IMR-90 (cell line): Measurements from ENCODE around the gene THOC6. TPM values are rescaled to one million over a fixed set of nuclear protein-coding genes. Genes with fewer than 3 reads are reported as not detected.

Source experiments
- ATAC-seq: fragments of 200-7000 bp; cut with Tn5 transposase; 2 replicates; pipeline ENCODE4 v1.9.1; 2020; ENCODE audit warnings: low read depth, mild to moderate bottlenecking, moderate library complexity
- BruUV-seq: library from RNA; stranded (reverse); fragments of 400-500 nt; replicated peaks from 2 replicates; lab custom pipeline; 2021; lab: Mats Ljungman, UMichigan
- CTCF ChIA-PET: fragments of 300-600 bp; formaldehyde crosslinking; extraction: SDS; loops from one replicate; lab custom pipeline; 2021; ENCODE audit warnings: antibody characterized with exemption; lab: Yijun Ruan, JAX
- POLR2A ChIA-PET: fragments of 300-600 bp; sonication (Branson Sonifier 250); formaldehyde crosslinking; loops from one replicate; lab custom pipeline; 2022; ENCODE audit warnings: antibody characterized with exemption; ENCODE audit not compliant: unreplicated experiment; lab: Charles Lee
- DNase-seq: peaks from one replicate; pipeline ENCODE4 v3.0.0; 2013
- H2AFZ ChIP-seq: replicated peaks from 2 replicates; pipeline ENCODE3; 2013; ENCODE audit warnings: low read length, mild to moderate bottlenecking; ENCODE audit not compliant: poor library complexity
- H2AK5ac ChIP-seq: 2 replicates; pipeline ENCODE4 v1.6.1; 2013; ENCODE audit warnings: low read depth, low read length, inconsistent platforms
- H2AK9ac ChIP-seq: replicated peaks from 2 replicates; pipeline ENCODE3; 2013; ENCODE audit warnings: mild to moderate bottlenecking, low read depth, low read length, moderate library complexity; ENCODE audit not compliant: poor library complexity
- H2BK120ac ChIP-seq: 2 replicates; pipeline ENCODE4 v1.6.1; 2013; ENCODE audit warnings: low read depth, low read length, inconsistent platforms
- H2BK15ac ChIP-seq: 3 replicates; pipeline ENCODE4 v1.6.1; 2013; ENCODE audit warnings: low read depth, low read length, inconsistent platforms
- H2BK20ac ChIP-seq: 2 replicates; pipeline ENCODE4 v1.6.1; 2013; ENCODE audit warnings: low read depth, mild to moderate bottlenecking, inconsistent platforms, low read length, moderate library complexity
- H2BK5ac ChIP-seq: 2 replicates; pipeline ENCODE4 v1.6.1; 2013; ENCODE audit warnings: mild to moderate bottlenecking, low read depth, low read length, inconsistent platforms; ENCODE audit not compliant: poor library complexity, severe bottlenecking
- H3K14ac ChIP-seq: replicated peaks from 2 replicates; pipeline ENCODE4 v1.6.1; 2013; ENCODE audit warnings: low read depth, low read length, inconsistent platforms
- H3K18ac ChIP-seq: 2 replicates; pipeline ENCODE4 v1.6.1; 2013; ENCODE audit warnings: low read depth, low read length, control low read depth
- H3K23ac ChIP-seq: 2 replicates; pipeline ENCODE4 v1.6.1; 2013; ENCODE audit warnings: low read depth, low read length, inconsistent platforms
- H3K27ac ChIP-seq: 2 replicates; pipeline ENCODE4 v1.5.1; 2013; ENCODE audit warnings: mild to moderate bottlenecking, control low read depth, low read length; ENCODE audit not compliant: insufficient read depth
- H3K27me3 ChIP-seq: 2 replicates; pipeline ENCODE4 v1.6.1; 2013; ENCODE audit warnings: low read length; ENCODE audit not compliant: control insufficient read depth, insufficient read depth
- H3K36me3 ChIP-seq: 2 replicates; pipeline ENCODE4 v1.6.1; 2013; ENCODE audit warnings: low read length, mixed read lengths; ENCODE audit not compliant: control insufficient read depth, insufficient read depth
- H3K4ac ChIP-seq: 2 replicates; pipeline ENCODE4 v1.6.1; 2013; ENCODE audit warnings: low read depth, low read length, inconsistent platforms
- H3K4me1 ChIP-seq: 2 replicates; pipeline ENCODE4 v1.6.1; 2013; ENCODE audit warnings: low read length, mixed read lengths; ENCODE audit not compliant: control insufficient read depth, insufficient read depth
- H3K4me2 ChIP-seq: 2 replicates; pipeline ENCODE4 v1.6.1; 2013; ENCODE audit warnings: low read depth, mild to moderate bottlenecking, control low read depth, low read length, moderate library complexity
- H3K4me3 ChIP-seq: 2 replicates; pipeline ENCODE4 v1.5.1; 2013; ENCODE audit warnings: low read depth, mild to moderate bottlenecking, control low read depth, low read length, moderate library complexity; ENCODE audit not compliant: insufficient read depth
- H3K56ac ChIP-seq: 2 replicates; pipeline ENCODE4 v1.6.1; 2013; ENCODE audit warnings: low read length, inconsistent platforms; ENCODE audit not compliant: insufficient read depth; ENCODE audit errors: extremely low read depth
- H3K79me1 ChIP-seq, 2 experiments: 2 replicates each; pipeline ENCODE4 v1.6.1; 2013; ENCODE audit warnings: low read length in 2 of 2, inconsistent platforms in 1 of 2, low read depth in 1 of 2
- H3K9ac ChIP-seq: 2 replicates; pipeline ENCODE4 v1.6.1; 2013; ENCODE audit warnings: low read depth, low read length, control low read depth
- H3K9me1 ChIP-seq: 2 replicates; pipeline ENCODE4 v1.6.1; 2013; ENCODE audit warnings: low read length, inconsistent platforms; ENCODE audit not compliant: insufficient read depth
- H3K9me3 ChIP-seq: 2 replicates; pipeline ENCODE4 v1.6.1; 2013; ENCODE audit warnings: low read length; ENCODE audit not compliant: control insufficient read depth, insufficient read depth
- H4K20me1 ChIP-seq: 2 replicates; pipeline ENCODE4 v1.6.1; 2013; ENCODE audit warnings: low read length, inconsistent platforms; ENCODE audit not compliant: insufficient read depth
- H4K5ac ChIP-seq: 2 replicates; pipeline ENCODE4 v1.6.1; 2013; ENCODE audit warnings: mild to moderate bottlenecking, low read depth, low read length, control low read depth
- H4K8ac ChIP-seq, 2 experiments: 2 replicates each; pipeline ENCODE4 v1.6.1; 2013; ENCODE audit warnings: low read depth in 2 of 2, low read length in 2 of 2, control low read depth in 1 of 2, inconsistent platforms in 1 of 2
- H4K91ac ChIP-seq: 2 replicates; pipeline ENCODE4 v1.6.1; 2013; ENCODE audit warnings: low read depth, low read length, inconsistent platforms; ENCODE audit not compliant: insufficient read depth
- BHLHE40 ChIP-seq: fragments of 150-350 bp; IDR thresholded peaks from 2 replicates; pipeline ENCODE4 v1.6.1; 2016; ENCODE audit warnings: mild to moderate bottlenecking, low read depth, low read length
- SMC3 ChIP-seq: fragments of 150-350 bp; IDR thresholded peaks from 2 replicates; pipeline ENCODE4 v1.6.1; 2016; ENCODE audit warnings: low read depth, mild to moderate bottlenecking, antibody characterized with exemption, low read length, moderate library complexity
- WGBS, 2 experiments: methylation state at CpG; one replicate each; pipeline versions ENCODE4 v1.1.5 to v1.1.7; 2013; ENCODE audit warnings: missing lambda C conversion rate in 2 of 2; ENCODE audit not compliant: insufficient read length in 1 of 2; ENCODE audit errors: extremely low coverage in 2 of 2; 5-methylcytosine and 5-hydroxymethylcytosine counted together
- dilution Hi-C: fragments of 300-500 bp; cut with HindIII; formaldehyde crosslinking; loops from one replicate; pipeline ENCODE4 v1.14.3; 2018; ENCODE audit warnings: low sequenced_read_pairs; ENCODE audit not compliant: unreplicated experiment
- in situ Hi-C: fragments of 300-500 bp; cut with MboI; formaldehyde crosslinking; loops from 3 replicates; pipeline ENCODE4 v1.14.3; 2019; ENCODE audit warnings: low sequenced_read_pairs, inconsistent platforms, mixed read lengths
- intact Hi-C: fragments of 100-400 bp; cut with micrococcal nuclease; formaldehyde crosslinking; loops from 2 replicates; pipeline ENCODE4 v1.10.0; 2022
- polyA plus RNA-seq, 3 experiments: library from polyadenylated mRNA; depleted of rRNA; stranded (reverse); fragments of >200 nt; gene quantifications; 2 replicates each; pipeline ENCODE4 v1.2.3, GENCODE V29; 2012; ENCODE audit warnings: low replicate concordance in 1 of 3
- total RNA-seq: library from RNA; depleted of rRNA; stranded (reverse); fragments of >200 nt; gene quantifications from 2 replicates; pipeline ENCODE4 v1.2.3, GENCODE V29; 2012

THOC6 gene
- total and polyA plus RNA-seq, 2 of the 4 experiments (the other 2 are of a cell fraction) = 16.8 to 23.1 TPM

DNA sequence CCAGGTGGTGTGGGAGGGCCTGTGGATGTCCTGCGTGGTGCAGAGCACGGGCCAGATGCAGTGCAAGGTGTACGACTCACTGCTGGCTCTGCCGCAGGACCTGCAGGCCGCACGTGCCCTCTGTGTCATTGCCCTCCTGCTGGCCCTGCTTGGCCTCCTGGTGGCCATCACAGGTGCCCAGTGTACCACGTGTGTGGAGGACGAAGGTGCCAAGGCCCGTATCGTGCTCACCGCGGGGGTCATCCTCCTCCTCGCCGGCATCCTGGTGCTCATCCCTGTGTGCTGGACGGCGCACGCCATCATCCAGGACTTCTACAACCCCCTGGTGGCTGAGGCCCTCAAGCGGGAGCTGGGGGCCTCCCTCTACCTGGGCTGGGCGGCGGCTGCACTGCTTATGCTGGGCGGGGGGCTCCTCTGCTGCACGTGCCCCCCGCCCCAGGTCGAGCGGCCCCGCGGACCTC lies 10.3 kb upstream of the THOC6 start:
- no peak overlapping the region for H3K4me3 ChIP-seq
- dilution Hi-C loops (no loop called here), intact Hi-C loops (no loop called here), in situ Hi-C loops (no loop called here)
- BruUV-seq = no TSS peak
- H4K5ac ChIP-seq = no peak overlapping the region
- peaks cover 3% of the 10 kb centered on the region; the same call in 1 of the 2 replicates for H3K4me1 ChIP-seq
- H2BK15ac ChIP-seq = no peak overlapping the region
- H4K20me1 ChIP-seq = peaks cover 4% of the 10 kb centered on the region; the same call in 1 of the 2 replicates
- ChIA-PET POLR2A (interaction anchor here (1.4 kb wide), 1 partner anchor 9 kb away, joined by 3 read pairs; no protein-coding TSS in a partner anchor), CTCF (no interaction called here)
- H2BK120ac ChIP-seq = no peak overlapping the region
- H3K79me1 ChIP-seq = no peaks in the 10 kb centered on the region
- no peaks in the 10 kb centered on the region for H3K9me1 ChIP-seq
- no peak overlapping the region for H3K9ac ChIP-seq
- no peak overlapping the region for H3K14ac ChIP-seq
- no peak overlapping the region for H3K56ac ChIP-seq
- H2AK5ac ChIP-seq = no peak overlapping the region
- H4K91ac ChIP-seq = no peak overlapping the region
- no peak overlapping the region for H2AFZ ChIP-seq
- no peak overlapping the region for H3K27ac ChIP-seq
- WGBS, 2 experiments = 62% methylated on average over 6 of the region's 27 CpGs; no CpG with 5 or more reads in 1 of the 2 experiments
- no peak overlapping the region for H2BK5ac ChIP-seq
- no peak for DNase-seq
- 0 out of 2 replicates have a peak, but pooled peaks have one; percentile 22 for TF ChIP-seq BHLHE40
- TF ChIP-seq SMC3 = no peak
- no peaks in the 10 kb centered on the region for H3K9me3 ChIP-seq
- H2AK9ac ChIP-seq = no peak overlapping the region
- no peak overlapping the region for H3K4me2 ChIP-seq
- H3K23ac ChIP-seq = no peak overlapping the region
- H3K36me3 ChIP-seq = no peaks in the 10 kb centered on the region
- peaks cover 39% of the 10 kb centered on the region for H3K27me3 ChIP-seq
- H2BK20ac ChIP-seq = no peak overlapping the region
- H3K4ac ChIP-seq = no peak overlapping the region
- no peak overlapping the region for H4K8ac ChIP-seq
- ATAC-seq = no peak
- no peak overlapping the region for H3K18ac ChIP-seq
